CD4-positive, alpha-beta T cell (primary cell): ENCODE results near the gene VIPR1. TPM values are rescaled to one million over a fixed set of nuclear protein-coding genes. Genes with fewer than 3 reads are reported as not detected.

Experiments
- ATAC-seq: fragments of 200-7000 bp; cut with Tn5 transposase; one replicate; pipeline ENCODE4 v1.10.0; 2022; ENCODE audit warnings: mild to moderate bottlenecking; ENCODE audit not compliant: poor library complexity
- CTCF ChIA-PET: fragments of 350-600 bp; sonication (Branson Sonifier 250); formaldehyde crosslinking; loops from one replicate; lab custom pipeline; 2021; ENCODE audit warnings: antibody characterized with exemption, inconsistent platforms; lab: Charles Lee
- POLR2A ChIA-PET: fragments of 350-600 bp; sonication (Branson Sonifier 250); formaldehyde crosslinking; loops from one replicate; lab custom pipeline; 2021; ENCODE audit warnings: antibody characterized with exemption, inconsistent platforms; lab: Charles Lee
- DNase-seq, 14 experiments: peaks; one replicate each; pipeline ENCODE4 v3.0.0-alpha.2; 2013 to 2020; ENCODE audit warnings: mixed read lengths in 2 of 14
- H3K27ac ChIP-seq, 2 donors: one replicate each; pipeline versions ENCODE4 v1.5.1 to v1.7.0; 2013; ENCODE audit warnings: low read length in 2 of 2, low read depth in 1 of 2, mild to moderate bottlenecking in 1 of 2
- H3K27me3 ChIP-seq, 2 experiments: 1 replicate in 1 of 2; 2 replicates in 1 of 2; pipeline versions ENCODE4 v1.6.1 to v1.7.0; 2013; ENCODE audit warnings: low read length in 2 of 2, control low read depth in 1 of 2, mild to moderate bottlenecking in 1 of 2, moderate library complexity in 1 of 2; ENCODE audit not compliant: insufficient read depth in 2 of 2, control insufficient read depth in 1 of 2
- H3K36me3 ChIP-seq: one replicate; pipeline ENCODE4 v1.6.1; 2013; ENCODE audit warnings: low read length, control low read depth; ENCODE audit not compliant: insufficient read depth
- H3K4me1 ChIP-seq: one replicate; pipeline ENCODE4 v1.6.1; 2013; ENCODE audit warnings: low read length, control low read depth; ENCODE audit not compliant: insufficient read depth
- H3K4me3 ChIP-seq: one replicate; pipeline ENCODE4 v1.5.1; 2013; ENCODE audit warnings: mild to moderate bottlenecking, low read length, moderate library complexity
- H3K9me3 ChIP-seq, 2 experiments: 1 replicate in 1 of 2; 2 replicates in 1 of 2; pipeline versions ENCODE4 v1.6.1 to v1.7.0; 2013; ENCODE audit warnings: low read length in 2 of 2, mild to moderate bottlenecking in 2 of 2, control low read depth in 1 of 2, moderate library complexity in 1 of 2; ENCODE audit not compliant: control insufficient read depth in 1 of 2, insufficient read depth in 1 of 2
- H3K27ac Mint-ChIP-seq: one replicate; pipeline ENCODE4 v1.8.0; 2020; ENCODE audit warnings: mixed read lengths
- H3K27me3 Mint-ChIP-seq: one replicate; pipeline ENCODE4 v1.8.0; 2021; ENCODE audit warnings: mixed read lengths
- H3K36me3 Mint-ChIP-seq: one replicate; pipeline ENCODE4 v1.8.0; 2021; ENCODE audit warnings: low read depth, mixed read lengths
- H3K4me1 Mint-ChIP-seq: one replicate; pipeline ENCODE4 v1.8.0; 2021; ENCODE audit warnings: low read depth, mixed read lengths
- H3K4me3 Mint-ChIP-seq: one replicate; pipeline ENCODE4 v1.8.0; 2020; ENCODE audit warnings: mild to moderate bottlenecking, mixed read lengths
- H3K9me3 Mint-ChIP-seq: one replicate; pipeline ENCODE4 v1.8.0; 2020; ENCODE audit warnings: mixed read lengths
- CTCF ChIP-seq: fragments of 200-600 bp; IDR thresholded peaks from one replicate; pipeline ENCODE4 v1.8.0; 2022; ENCODE audit warnings: antibody characterized with exemption, mild to moderate bottlenecking
- intact Hi-C, 2 experiments: fragments of 100-400 bp; cut with DNase I in 1 of 2; cut with micrococcal nuclease in 1 of 2; formaldehyde crosslinking; loops; one replicate each; pipeline versions ENCODE4 v1.15.1 to v1.9.0; 2023 to 2025; cut with DNase I, micrococcal nuclease
- total RNA-seq, 174 experiments: library from RNA in 2 of 174; stranded (reverse) in 2 of 174; gene quantifications; one replicate each; pipeline ENCODE4 v1.2.3 and lab custom pipeline; 2021 to 2026

The VIPR1 gene
- total RNA-seq, 2 experiments from 2014 or later = 66.8 to 67.6 TPM

GRCh38 chr3:42472555-42472954, 29.9 kb upstream of the VIPR1 start:
- no peaks in the 10 kb centered on the region for H3K9me3 Mint-ChIP-seq
- no peak for ATAC-seq
- Histone ChIP-seq H3K36me3 (no peaks in the 10 kb centered on the region), H3K27ac (no peak overlapping the region), H3K27me3 (peaks cover 0 to 10% of the 10 kb centered on the region in 2 experiments), H3K9me3 (no peaks in the 10 kb centered on the region), H3K4me3 (no peak overlapping the region), H3K4me1 (no peaks in the 10 kb centered on the region)
- no peaks in the 10 kb centered on the region for H3K4me1 Mint-ChIP-seq
- intact Hi-C loops = no loop called here
- no peaks in the 10 kb centered on the region for H3K36me3 Mint-ChIP-seq
- no peak overlapping the region for H3K27ac Mint-ChIP-seq
- no peak for TF ChIP-seq CTCF
- ChIA-PET CTCF (no interaction called here), POLR2A (no interaction called here)
- peaks cover 22% of the 10 kb centered on the region for H3K27me3 Mint-ChIP-seq
- no peak overlapping the region for H3K4me3 Mint-ChIP-seq
- no peak for DNase-seq

- ChIA-PET CTCF (no interaction called here), POLR2A (no interaction called here)
Measured at GRCh38 chr3:42473083-42473932, 29.1 kb upstream of the VIPR1 start.

More at GRCh38 chr3:42473083-42473932, 29.1 kb upstream of the VIPR1 start:
- Mint-ChIP-seq H3K9me3 (no peaks in the 10 kb centered on the region), H3K36me3 (no peaks in the 10 kb centered on the region), H3K27me3 (peaks cover 22% of the 10 kb centered on the region), H3K4me3 (no peak overlapping the region), H3K4me1 (no peaks in the 10 kb centered on the region), H3K27ac (no peak overlapping the region)
- Histone ChIP-seq H3K9me3 (no peaks in the 10 kb centered on the region), H3K27me3 (peaks cover 0 to 10% of the 10 kb centered on the region in 2 experiments), H3K4me1 (no peaks in the 10 kb centered on the region), H3K27ac (no peak overlapping the region), H3K36me3 (no peaks in the 10 kb centered on the region), H3K4me3 (no peak overlapping the region)
- no peak for DNase-seq
- TF ChIP-seq CTCF = no peak
- no peak for ATAC-seq
- intact Hi-C loops = no loop called here
